ENCODE results near the gene MINDY4.

Gene MINDY4

GRCh38 chr7:30915751-30916150 lies 144.5 kb downstream of the MINDY4 start:
- Histone ChIP-seq H3K4me3 (replicated peaks; ENCODE audit: insufficient read depth, low read length) (no peak overlapping the region), H3K27me3 (ENCODE audit: insufficient read depth, poor library complexity, severe bottlenecking) (no peaks in the 10 kb centered on the region), H3K27ac (replicated peaks) (no peak overlapping the region)
- TF ChIP-seq REST (IDR thresholded peaks at IDR 0.05; ENCODE audit: insufficient replicate concordance, low read depth) (no peak), CTCF (IDR thresholded peaks at IDR 0.05; ENCODE audit: insufficient read depth, low read length) (no peak)
- DNase-seq (ENCODE audit: low read depth in 1 of 2, low spot score in 1 of 2), result no peak

- Histone ChIP-seq H3K27ac (replicated peaks) (no peak overlapping the region), H3K4me3 (replicated peaks; ENCODE audit: insufficient read depth, low read length) (no peak overlapping the region), H3K27me3 (ENCODE audit: insufficient read depth, poor library complexity, severe bottlenecking) (no peaks in the 10 kb centered on the region)
- TF ChIP-seq REST (IDR thresholded peaks at IDR 0.05; ENCODE audit: insufficient replicate concordance, low read depth), result no peak
- no peak for DNase-seq (ENCODE audit: low read depth in 1 of 2, low spot score in 1 of 2)
Observed at GRCh38 chr7:30916255-30916654, 145.0 kb downstream of the MINDY4 start.

GRCh38 chr7:30916767-30917166 lies 145.6 kb downstream of the MINDY4 start:
- Histone ChIP-seq H3K27ac (replicated peaks) (no peak overlapping the region), H3K4me3 (replicated peaks; ENCODE audit: insufficient read depth, low read length) (no peak overlapping the region), H3K27me3 (ENCODE audit: insufficient read depth, poor library complexity, severe bottlenecking) (no peaks in the 10 kb centered on the region)
- no peak for DNase-seq (ENCODE audit: low read depth in 1 of 2, low spot score in 1 of 2)
- TF ChIP-seq CTCF (IDR thresholded peaks at IDR 0.05; ENCODE audit: insufficient read depth, low read length), result no peak
- no peak for TF ChIP-seq POLR2AphosphoS5 (IDR thresholded peaks at IDR 0.05; ENCODE audit: low read depth)
- no peak for TF ChIP-seq SPI1 (IDR thresholded peaks at IDR 0.05; ENCODE audit: borderline replicate concordance, low read depth)
- no peak for TF ChIP-seq REST (IDR thresholded peaks at IDR 0.05; ENCODE audit: insufficient replicate concordance, low read depth)
- no peak for TF ChIP-seq GABPA (IDR thresholded peaks at IDR 0.05; ENCODE audit: low read depth)

GRCh38 chr7:30917216-30917893 lies 146.1 kb downstream of the MINDY4 start:
- TF ChIP-seq GABPA (IDR thresholded peaks at IDR 0.05; ENCODE audit: low read depth) (no peak), CTCF (IDR thresholded peaks at IDR 0.05; ENCODE audit: insufficient read depth, low read length) (no peak)
- no peaks in the 10 kb centered on the region for H3K27me3 ChIP-seq (ENCODE audit: insufficient read depth, poor library complexity, severe bottlenecking)
- H3K4me3 ChIP-seq (replicated peaks; ENCODE audit: insufficient read depth, low read length), result no peak overlapping the region
- DNase-seq (ENCODE audit: low read depth in 1 of 2, low spot score in 1 of 2), result no peak
- H3K27ac ChIP-seq (replicated peaks), result no peak overlapping the region

Data from HL-60 (cell line).